SK-N-SH (cell line): Measurements from ENCODE around the gene VPS35L. TPM values are rescaled to one million over a fixed set of nuclear protein-coding genes. Genes with fewer than 3 reads are reported as not detected.

Experiments
- CTCF ChIA-PET: fragments of 300-600, 350-600 bp; formaldehyde crosslinking; extraction: SDS; loops from one replicate; lab custom pipeline; 2021; lab: Yijun Ruan, JAX
- POLR2A ChIA-PET: fragments of 350-600 bp; sonication (Branson Sonifier 250); formaldehyde crosslinking; extraction: SDS; loops from one replicate; lab custom pipeline; 2020; ENCODE audit warnings: antibody characterized with exemption, inconsistent platforms; lab: Yijun Ruan, JAX
- DNase-seq: peaks from one replicate; pipeline ENCODE4 v3.0.0; 2012
- H2AFZ ChIP-seq: fragments of 200-600 bp; sonication (generic); 2 replicates; pipeline ENCODE4 v1.8.1; 2016; ENCODE audit warnings: antibody characterized with exemption, mild to moderate bottlenecking, low read depth
- H3F3A ChIP-seq: fragments of 200-600 bp; sonication (generic); replicated peaks from 2 replicates; pipeline ENCODE3; 2016; ENCODE audit warnings: antibody characterized with exemption, mild to moderate bottlenecking; ENCODE audit not compliant: insufficient read depth
- H3K27ac ChIP-seq, 2 experiments: fragments of 200-500 bp in 1 of 2; fragments of 200-600 bp in 1 of 2; sonication (Bioruptor generic) in 1 of 2; sonication (generic), shearing (Covaris generic) in 1 of 2; 2 replicates each; pipeline versions ENCODE4 v1.5.1 to v1.6.1; 2014 to 2016; ENCODE audit warnings: low read depth in 2 of 2, inconsistent platforms in 1 of 2, low read length in 1 of 2, mild to moderate bottlenecking in 1 of 2, mixed read lengths in 1 of 2
- H3K27me3 ChIP-seq: fragments of 200-600 bp; sonication (generic), shearing (Covaris generic); 2 replicates; pipeline ENCODE4 v1.6.1; 2016; ENCODE audit warnings: mixed run types; ENCODE audit not compliant: insufficient read depth
- H3K36me3 ChIP-seq, 2 experiments: fragments of 200-500 bp in 1 of 2; fragments of 200-600 bp in 1 of 2; sonication (Bioruptor generic) in 1 of 2; sonication (generic) in 1 of 2; replicated peaks in 1 of 2; 2 replicates each; pipeline versions ENCODE3 to v1.5.1; 2014 to 2016; ENCODE audit warnings: low read length in 1 of 2, mild to moderate bottlenecking in 1 of 2; ENCODE audit not compliant: insufficient read depth in 2 of 2, control insufficient read depth in 1 of 2
- H3K4me1 ChIP-seq, 2 experiments: fragments of 200-500 bp in 1 of 2; fragments of 200-600 bp in 1 of 2; sonication (Bioruptor generic) in 1 of 2; sonication (generic), shearing (Covaris generic) in 1 of 2; 2 replicates each; pipeline versions ENCODE4 v1.5.1 to v1.6.1; 2014 to 2016; ENCODE audit warnings: low read depth in 1 of 2, low read length in 1 of 2, mixed run types in 1 of 2; ENCODE audit not compliant: insufficient read depth in 2 of 2, control insufficient read depth in 1 of 2
- H3K4me2 ChIP-seq: fragments of 200-600 bp; sonication (generic), shearing (Covaris generic); 2 replicates; pipeline ENCODE4 v1.6.1; 2017; ENCODE audit warnings: mixed run types
- H3K4me3 ChIP-seq, 2 experiments: fragments of 200-500 bp in 1 of 2; fragments of 200-600 bp in 1 of 2; sonication (Bioruptor generic) in 1 of 2; sonication (generic), shearing (Covaris generic) in 1 of 2; 2 replicates each; pipeline versions ENCODE4 v1.5.1 to v1.8.1; 2014 to 2016; ENCODE audit warnings: low read depth in 2 of 2, inconsistent platforms in 1 of 2, low read length in 1 of 2, mild to moderate bottlenecking in 1 of 2, mixed read lengths in 1 of 2, moderate library complexity in 1 of 2
- H3K79me2 ChIP-seq: fragments of 200-600 bp; sonication (generic); 2 replicates; pipeline ENCODE4 v1.8.1; 2017; ENCODE audit warnings: mild to moderate bottlenecking; ENCODE audit not compliant: insufficient read depth
- H3K9ac ChIP-seq: fragments of 200-600 bp; sonication (generic); 2 replicates; pipeline ENCODE4 v1.6.1; 2017; ENCODE audit warnings: mixed run types
- H3K9me2 ChIP-seq: fragments of 200-600 bp; sonication (generic); 2 replicates; pipeline ENCODE4 v1.6.1; 2017; ENCODE audit warnings: mixed run types
- H3K9me3 ChIP-seq: fragments of 200-600 bp; sonication (generic); 2 replicates; pipeline ENCODE4 v1.6.1; 2017; ENCODE audit warnings: mixed run types, mild to moderate bottlenecking, moderate library complexity
- H4K20me1 ChIP-seq: fragments of 200-600 bp; sonication (generic); 2 replicates; pipeline ENCODE4 v1.6.1; 2017; ENCODE audit warnings: mild to moderate bottlenecking, mixed run types; ENCODE audit not compliant: insufficient read depth
- CHD2 ChIP-seq: fragments of 150-350 bp; IDR thresholded peaks from 2 replicates; pipeline ENCODE4 v1.6.1; 2018; ENCODE audit warnings: low read length; ENCODE audit not compliant: partially characterized antibody
- FOSL2 ChIP-seq: IDR thresholded peaks from 2 replicates; pipeline ENCODE4 v1.4.0; 2012; ENCODE audit warnings: low read depth, mild to moderate bottlenecking, moderate library complexity, borderline replicate concordance
- MXI1 ChIP-seq: IDR thresholded peaks from 2 replicates; pipeline ENCODE4 v1.6.1; 2012; ENCODE audit warnings: mild to moderate bottlenecking, low read depth, low read length, improper control_type of control experiment
- SIN3A ChIP-seq: IDR thresholded peaks from 2 replicates; pipeline ENCODE4 v1.6.1; 2012; ENCODE audit warnings: low read depth, mild to moderate bottlenecking, low read length, moderate library complexity, borderline replicate concordance
- SMC3 ChIP-seq: IDR thresholded peaks from 2 replicates; pipeline ENCODE4 v1.6.1; 2012; ENCODE audit warnings: low read depth, low read length, improper control_type of control experiment
- TAF1 ChIP-seq: IDR thresholded peaks from 2 replicates; pipeline ENCODE4 v1.6.1; 2012; ENCODE audit warnings: low read depth, mild to moderate bottlenecking, low read length, moderate library complexity, borderline replicate concordance
- TEAD4 ChIP-seq: IDR thresholded peaks from 2 replicates; pipeline ENCODE4 v1.4.0; 2012; ENCODE audit warnings: mild to moderate bottlenecking, borderline replicate concordance; ENCODE audit not compliant: insufficient read depth
- WGBS: methylation state at CpG from one replicate; pipeline ENCODE4 v1.1.6; 2017; ENCODE audit warnings: low lambda C conversion rate; 5-methylcytosine and 5-hydroxymethylcytosine counted together
- polyA plus RNA-seq, 3 experiments: library from polyadenylated mRNA; depleted of rRNA; stranded (reverse); fragments of >200 nt; gene quantifications; 2 replicates each; pipeline ENCODE4 v1.2.3, GENCODE V29; 2012
- TF ChIP-seq, protein P1 (sequence below): IDR thresholded peaks from 2 replicates; pipeline ENCODE4 v1.4.0; 2012; ENCODE audit warnings: low read depth, borderline replicate concordance
- TF ChIP-seq, protein P2 (sequence below): IDR thresholded peaks from 2 replicates; pipeline ENCODE4; 2012

VPS35L gene
- polyA plus RNA-seq, 1 of the 3 experiments (the other 2 are of a cell fraction), result 35.3 TPM

DNA sequence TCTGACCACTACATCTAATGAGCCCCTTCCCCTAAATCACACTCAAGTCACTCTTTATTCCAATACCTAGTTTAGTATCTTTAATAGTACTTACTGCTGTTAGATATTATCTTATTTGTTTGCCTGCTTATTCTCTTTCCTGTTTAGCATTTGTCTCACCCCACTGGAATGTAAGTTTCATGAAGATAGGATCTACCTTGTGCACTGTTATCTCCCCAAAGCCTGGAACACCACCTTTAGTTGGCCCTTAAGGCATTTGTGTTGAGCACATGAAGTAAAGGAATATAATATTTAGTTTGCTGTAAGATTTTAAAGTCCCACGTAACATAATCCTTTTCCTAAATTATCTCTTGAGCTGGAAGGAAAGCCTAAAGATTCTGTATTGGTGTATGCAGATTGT, 50.2 kb downstream of the VPS35L start:
- no peaks in the 10 kb centered on the region for H3K9me3 ChIP-seq
- WGBS, result 100% methylated on average over 1 of the region's 1 CpG
- H3F3A ChIP-seq, result no peaks in the 10 kb centered on the region
- H3K9ac ChIP-seq, result no peak overlapping the region
- no peaks in the 10 kb centered on the region for H4K20me1 ChIP-seq
- POLR2A ChIA-PET, result no interaction called here
- no peak overlapping the region for H2AFZ ChIP-seq
- TF ChIP-seq SMC3, result no peak
- H3K27ac ChIP-seq, result no peak overlapping the region
- no peaks in the 10 kb centered on the region for H3K79me2 ChIP-seq
- CTCF ChIA-PET, result interaction anchor here (1.2 to 3.9 kb wide), 2 partner anchors 15 to 281 kb away, joined by 3 to 18 read pairs; no protein-coding TSS in a partner anchor
- peaks cover 29 to 67% of the 10 kb centered on the region in 2 experiments for H3K36me3 ChIP-seq
- no peaks in the 10 kb centered on the region for H3K27me3 ChIP-seq
- H3K4me1 ChIP-seq, result no peaks in the 10 kb centered on the region
- H3K4me2 ChIP-seq, result no peak overlapping the region
- no peak overlapping the region for H3K4me3 ChIP-seq
- no peak for DNase-seq
- H3K9me2 ChIP-seq, result no peaks in the 10 kb centered on the region

DNA sequence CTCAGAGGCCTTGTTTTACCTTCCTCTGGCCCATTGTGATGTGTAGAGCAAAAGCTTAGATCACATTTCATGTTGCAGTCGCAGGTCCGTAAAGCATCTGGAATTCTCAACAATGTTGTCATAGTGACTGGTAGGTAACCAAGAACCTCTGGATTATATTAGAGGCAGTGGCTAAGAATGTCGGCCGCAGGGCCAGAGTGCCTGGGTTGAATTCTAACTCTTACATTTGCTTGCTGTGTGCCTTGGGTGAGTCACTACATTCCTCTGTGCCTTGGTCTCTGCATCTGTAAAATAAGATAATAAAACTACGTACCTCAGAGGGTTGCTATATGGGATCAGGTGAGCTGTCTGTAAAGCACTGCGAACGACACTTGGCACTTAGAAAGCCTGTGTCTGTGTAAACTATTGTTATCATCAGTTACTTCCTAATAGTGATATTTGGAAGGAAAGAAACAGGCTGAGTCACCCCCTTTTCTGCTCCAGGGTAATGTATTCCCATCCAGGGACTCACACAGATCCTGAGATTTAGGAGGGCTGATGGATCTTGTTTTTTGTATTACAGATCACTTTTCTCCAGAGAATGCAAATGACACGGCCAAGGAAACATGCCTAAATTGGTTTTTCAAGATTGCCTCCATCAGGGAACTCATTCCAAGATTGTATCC, 52.2 kb downstream of the VPS35L start:
- no peaks in the 10 kb centered on the region for H3K9me2 ChIP-seq
- no peak overlapping the region for H3K9ac ChIP-seq
- ChIA-PET CTCF (no interaction called here), POLR2A (no interaction called here)
- no peaks in the 10 kb centered on the region for H4K20me1 ChIP-seq
- peaks cover 29 to 63% of the 10 kb centered on the region in 2 experiments for H3K36me3 ChIP-seq
- no peaks in the 10 kb centered on the region for H3F3A ChIP-seq
- no peak overlapping the region for H3K4me2 ChIP-seq
- no peaks in the 10 kb centered on the region for H3K9me3 ChIP-seq
- H3K27ac ChIP-seq, result peak overlapping the region in 1 of 2 experiments; percentile 44; a peak in 1 of 4 replicates
- TF ChIP-seq MXI1 (no peak), FOSL2 (peak; percentile 39; the same call in 1 of the 2 replicates), TAF1 (no peak), TEAD4 (no peak), SIN3A (no peak), CHD2 (no peak)
- TF ChIP-seq, protein P1, sequence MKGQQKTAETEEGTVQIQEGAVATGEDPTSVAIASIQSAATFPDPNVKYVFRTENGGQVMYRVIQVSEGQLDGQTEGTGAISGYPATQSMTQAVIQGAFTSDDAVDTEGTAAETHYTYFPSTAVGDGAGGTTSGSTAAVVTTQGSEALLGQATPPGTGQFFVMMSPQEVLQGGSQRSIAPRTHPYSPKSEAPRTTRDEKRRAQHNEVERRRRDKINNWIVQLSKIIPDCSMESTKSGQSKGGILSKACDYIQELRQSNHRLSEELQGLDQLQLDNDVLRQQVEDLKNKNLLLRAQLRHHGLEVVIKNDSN, result no peak
- TF ChIP-seq, protein P2, sequence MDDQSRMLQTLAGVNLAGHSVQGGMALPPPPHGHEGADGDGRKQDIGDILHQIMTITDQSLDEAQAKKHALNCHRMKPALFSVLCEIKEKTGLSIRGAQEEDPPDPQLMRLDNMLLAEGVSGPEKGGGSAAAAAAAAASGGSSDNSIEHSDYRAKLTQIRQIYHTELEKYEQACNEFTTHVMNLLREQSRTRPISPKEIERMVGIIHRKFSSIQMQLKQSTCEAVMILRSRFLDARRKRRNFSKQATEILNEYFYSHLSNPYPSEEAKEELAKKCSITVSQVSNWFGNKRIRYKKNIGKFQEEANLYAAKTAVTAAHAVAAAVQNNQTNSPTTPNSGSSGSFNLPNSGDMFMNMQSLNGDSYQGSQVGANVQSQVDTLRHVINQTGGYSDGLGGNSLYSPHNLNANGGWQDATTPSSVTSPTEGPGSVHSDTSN, result no peak
- WGBS, result 73% methylated on average over 8 of the region's 8 CpGs
- no peaks in the 10 kb centered on the region for H3K27me3 ChIP-seq
- H3K4me3 ChIP-seq, result no peak overlapping the region
- H3K79me2 ChIP-seq, result no peaks in the 10 kb centered on the region
- no peaks in the 10 kb centered on the region for H3K4me1 ChIP-seq
- no peak for DNase-seq
- no peak overlapping the region for H2AFZ ChIP-seq
